Tibial nerve (tissue), 4 donors: Measurements from ENCODE around the gene NT5M. TPM values are rescaled to one million over a fixed set of nuclear protein-coding genes. Genes with fewer than 3 reads are reported as not detected.
"Not testable (repeated sequence)": the region's sequence is repeated elsewhere in the genome, so short reads cannot be mapped to it uniquely, and the experiment has no call there.

ENCODE experiments used
- DNase-seq, 2 donors: peaks; one replicate each; pipeline ENCODE4 v3.0.0-alpha.2; 2019; ENCODE audit warnings: low spot score in 2 of 2
- H3K27ac ChIP-seq, 4 donors: fragments of 200-600 bp; sonication (generic) in 3 of 4; one replicate each; pipeline ENCODE4 v1.5.1; 2017 to 2019; ENCODE audit warnings: mild to moderate bottlenecking in 1 of 4
- H3K27me3 ChIP-seq, 2 donors: fragments of 200-600 bp; sonication (generic) in 1 of 2; one replicate each; pipeline versions ENCODE4 v1.5.1 to v1.6.0; 2017 to 2019
- H3K36me3 ChIP-seq, 3 donors: fragments of 200-600 bp; sonication (generic); one replicate each; pipeline ENCODE4 v1.5.1; 2018 to 2019
- H3K4me1 ChIP-seq, 4 donors: fragments of 200-600 bp; sonication (generic) in 3 of 4; one replicate each; pipeline ENCODE4 v1.5.1; 2017 to 2019
- H3K4me3 ChIP-seq, 4 donors: fragments of 200-600 bp; sonication (generic) in 3 of 4; one replicate each; pipeline ENCODE4 v1.5.1; 2017 to 2019; ENCODE audit warnings: mild to moderate bottlenecking in 1 of 4, moderate library complexity in 1 of 4
- H3K9me3 ChIP-seq, 4 donors: fragments of 200-600 bp; sonication (generic) in 3 of 4; one replicate each; pipeline ENCODE4 v1.5.1; 2017 to 2019
- EP300 ChIP-seq, 2 donors: sonication (generic); formaldehyde crosslinking; IDR thresholded peaks; one replicate each; pipeline ENCODE4 v1.6.1; 2017; ENCODE audit warnings: antibody characterized with exemption in 2 of 2, mild to moderate bottlenecking in 1 of 2
- POLR2A ChIP-seq, 2 donors: fragments of 450-650 bp; IDR thresholded peaks; one replicate each; pipeline ENCODE4 v1.6.1; 2017; ENCODE audit warnings: antibody characterized with exemption in 2 of 2, mild to moderate bottlenecking in 2 of 2, moderate library complexity in 2 of 2
- WGBS, 2 donors: methylation state at CpG; one replicate each; pipeline ENCODE4 v1.1.5; 2018; 5-methylcytosine and 5-hydroxymethylcytosine counted together
- total RNA-seq, 4 donors: library from RNA; depleted of rRNA; stranded (reverse); fragments of >200 nt; gene quantifications; one replicate each; pipeline ENCODE4 v1.1.0, GENCODE V29; 2016
- TF ChIP-seq, protein P1 (sequence below), 5 experiments: fragments of 200-600 bp in 3 of 5; fragments of 450-650 bp in 2 of 5; sonication (generic) in 3 of 5; IDR thresholded peaks; one replicate each; pipeline ENCODE4 v1.5.1; 2016 to 2019; ENCODE audit warnings: antibody characterized with exemption in 5 of 5, mild to moderate bottlenecking in 3 of 5, moderate library complexity in 2 of 5

The NT5M gene
- total RNA-seq: 10 to 100 TPM in 1 of 4 donors, 1 to 10 TPM in 3; 4.8 to 11.2 (median 7.7) TPM

DNA sequence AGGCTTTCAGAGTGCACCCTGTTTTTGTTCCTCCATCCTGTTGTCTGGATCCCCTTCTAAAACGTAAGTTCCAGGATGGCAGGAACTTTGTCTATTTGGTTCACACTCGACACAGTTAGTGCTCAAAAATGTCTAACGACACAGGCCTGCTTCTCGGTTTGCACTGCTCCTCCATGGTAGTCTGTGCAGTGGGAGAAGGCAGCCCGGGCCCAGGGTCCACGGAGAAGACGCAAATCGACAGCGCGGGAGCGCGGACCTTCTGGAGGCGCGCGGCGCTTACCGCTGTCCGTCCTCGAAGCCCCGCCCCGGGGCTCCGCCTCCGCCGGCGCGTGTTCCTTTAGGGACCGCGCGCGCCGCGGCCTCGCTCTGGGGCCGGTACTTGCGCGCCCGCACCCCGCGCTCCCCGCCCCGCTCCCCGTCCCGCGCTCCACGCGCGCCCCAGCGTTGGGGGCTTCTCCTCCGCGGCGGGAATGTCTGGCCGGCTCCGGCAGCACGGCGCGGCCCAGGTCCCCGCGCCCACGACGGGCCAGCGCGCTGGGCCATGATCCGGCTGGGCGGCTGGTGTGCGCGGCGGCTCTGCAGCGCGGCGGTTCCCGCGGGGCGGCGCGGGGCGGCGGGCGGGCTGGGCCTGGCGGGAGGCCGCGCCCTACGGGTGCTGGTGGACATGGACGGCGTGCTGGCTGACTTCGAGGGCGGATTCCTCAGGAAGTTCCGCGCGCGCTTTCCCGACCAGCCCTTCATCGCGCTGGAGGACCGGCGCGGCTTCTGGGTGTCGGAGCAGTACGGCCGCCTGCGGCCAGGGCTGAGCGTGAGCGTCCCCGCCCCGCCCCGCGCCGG is at the start of gene NT5M:
Gene NT5M (plus strand): TSS at position 364 of the 837 bp plus-strand sequence. CDS start 178 bp downstream, at position 542.
- Histone ChIP-seq H3K4me1 (peaks cover 0 to 34% (median 16%) of the 10 kb centered on the region in 4 donors), H3K36me3 (peaks cover 0 to 4% (median 0%) of the 10 kb centered on the region in 3 donors), H3K9me3 (no peaks in the 10 kb centered on the region), H3K27me3 (no peaks in the 10 kb centered on the region), H3K27ac (peak within 1 kb of the TSS; percentile 29 to 77 (median 60)), H3K4me3 (peak within 1 kb of the TSS; percentile 51 to 67 (median 58))
- 0 to 1% methylated on average over 19 to 79 of the region's 107 CpGs for WGBS, 2 donors
- peak; percentile 60 to 61 for DNase-seq
- TF ChIP-seq, protein P1, sequence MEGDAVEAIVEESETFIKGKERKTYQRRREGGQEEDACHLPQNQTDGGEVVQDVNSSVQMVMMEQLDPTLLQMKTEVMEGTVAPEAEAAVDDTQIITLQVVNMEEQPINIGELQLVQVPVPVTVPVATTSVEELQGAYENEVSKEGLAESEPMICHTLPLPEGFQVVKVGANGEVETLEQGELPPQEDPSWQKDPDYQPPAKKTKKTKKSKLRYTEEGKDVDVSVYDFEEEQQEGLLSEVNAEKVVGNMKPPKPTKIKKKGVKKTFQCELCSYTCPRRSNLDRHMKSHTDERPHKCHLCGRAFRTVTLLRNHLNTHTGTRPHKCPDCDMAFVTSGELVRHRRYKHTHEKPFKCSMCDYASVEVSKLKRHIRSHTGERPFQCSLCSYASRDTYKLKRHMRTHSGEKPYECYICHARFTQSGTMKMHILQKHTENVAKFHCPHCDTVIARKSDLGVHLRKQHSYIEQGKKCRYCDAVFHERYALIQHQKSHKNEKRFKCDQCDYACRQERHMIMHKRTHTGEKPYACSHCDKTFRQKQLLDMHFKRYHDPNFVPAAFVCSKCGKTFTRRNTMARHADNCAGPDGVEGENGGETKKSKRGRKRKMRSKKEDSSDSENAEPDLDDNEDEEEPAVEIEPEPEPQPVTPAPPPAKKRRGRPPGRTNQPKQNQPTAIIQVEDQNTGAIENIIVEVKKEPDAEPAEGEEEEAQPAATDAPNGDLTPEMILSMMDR (IDR thresholded peaks at IDR 0.05): peak in 1 of 5 experiments; percentile 16
- peak; percentile 16 to 52 for TF ChIP-seq POLR2A (IDR thresholded peaks at IDR 0.05)
- peak in 1 of 2 donors; percentile 23 for TF ChIP-seq EP300 (IDR thresholded peaks at IDR 0.05)

DNA sequence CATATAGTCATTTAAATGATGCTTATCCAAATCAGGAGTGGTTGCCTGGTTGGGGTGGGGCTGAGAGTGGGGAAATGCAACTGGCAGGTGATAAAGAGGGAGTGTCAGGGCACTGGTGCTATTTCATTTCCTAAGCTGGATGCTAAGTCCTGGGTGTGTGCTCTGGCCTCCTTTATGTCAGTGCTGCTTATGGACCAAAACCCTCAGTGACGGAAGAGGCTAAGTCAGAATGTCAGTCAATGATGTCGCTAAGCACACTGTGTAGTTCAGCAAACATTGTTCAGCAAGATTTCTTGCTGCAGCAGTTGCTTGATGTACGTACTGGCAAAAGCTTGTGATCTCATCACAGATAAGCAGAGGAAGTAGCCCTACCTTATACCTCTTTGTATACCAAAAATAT is 49.8 kb upstream of the NT5M start:
- Histone ChIP-seq H3K36me3 (peaks cover 2 to 100% (median 8%) of the 10 kb centered on the region in 3 donors), H3K4me3 (no peak overlapping the region), H3K4me1 (no peaks in the 10 kb centered on the region), H3K9me3 (no peaks in the 10 kb centered on the region), H3K27ac (no peak overlapping the region), H3K27me3 (no peaks in the 10 kb centered on the region)
- 93 to 99% methylated on average over 3 of the region's 3 CpGs for WGBS, 2 donors
- no peak for TF ChIP-seq EP300 (IDR thresholded peaks at IDR 0.05)
- TF ChIP-seq, protein P1 (IDR thresholded peaks at IDR 0.05): no peak
- no peak for TF ChIP-seq POLR2A (IDR thresholded peaks at IDR 0.05)
- no peak for DNase-seq

DNA sequence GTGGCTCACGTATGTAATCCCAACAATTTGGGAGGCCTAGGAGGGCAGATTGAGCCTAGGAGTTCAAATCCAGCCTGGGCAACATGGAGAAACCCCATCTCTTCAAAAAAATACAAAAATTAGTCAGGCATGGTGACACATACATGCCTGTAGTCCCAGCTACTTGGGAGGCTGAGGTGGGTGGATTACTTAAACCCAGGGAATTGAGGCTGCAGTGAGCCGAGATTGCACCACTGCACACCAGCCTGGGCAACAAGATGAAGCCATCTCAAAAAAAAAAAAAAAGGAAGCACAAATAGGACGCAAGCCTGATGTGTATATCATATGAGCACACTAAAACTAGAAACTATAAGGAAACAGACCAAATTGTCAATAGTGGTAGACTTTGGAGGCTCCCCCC is 49.1 kb upstream of the NT5M start:
- Histone ChIP-seq H3K9me3 (no peaks in the 10 kb centered on the region), H3K36me3 (peaks cover 0 to 100% (median 11%) of the 10 kb centered on the region in 3 donors), H3K27me3 (no peaks in the 10 kb centered on the region), H3K4me1 (no peaks in the 10 kb centered on the region), H3K4me3 (no peak overlapping the region), H3K27ac (no peak overlapping the region)
- no peak for DNase-seq
- TF ChIP-seq, protein P1 (IDR thresholded peaks at IDR 0.05): no peak
- TF ChIP-seq EP300 (IDR thresholded peaks at IDR 0.05) (no peak), POLR2A (IDR thresholded peaks at IDR 0.05) (no peak)
- 84 to 85% methylated on average over 3 of the region's 3 CpGs for WGBS, 2 donors

DNA sequence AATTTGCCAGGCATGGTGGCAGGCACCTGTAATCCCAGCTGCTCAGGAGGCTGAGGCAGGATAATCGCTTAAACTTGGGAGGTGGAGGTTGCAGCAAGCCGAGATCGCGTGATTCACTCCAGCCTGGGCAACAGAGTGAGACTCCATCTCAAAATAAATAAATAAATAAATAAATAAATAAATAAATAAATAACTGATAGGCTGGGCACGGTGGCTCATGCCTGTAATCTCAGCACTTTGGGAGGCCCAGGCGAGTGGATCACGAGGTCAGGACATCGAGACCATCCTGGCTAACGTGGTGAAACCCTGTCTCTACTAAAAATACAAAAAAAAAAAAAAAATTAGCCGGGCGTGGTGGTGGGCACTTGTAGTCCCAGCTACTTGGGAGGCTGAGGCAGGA is 47.5 kb upstream of the NT5M start:
- not testable (repeated sequence) for H3K4me3 ChIP-seq, H3K27ac ChIP-seq, H3K27me3 ChIP-seq, H3K4me1 ChIP-seq, H3K9me3 ChIP-seq, DNase-seq
- 85 to 92% methylated on average over 11 of the region's 11 CpGs for WGBS, 2 donors
- peaks cover 5 to 100% (median 19%) of the 10 kb centered on the region in 3 donors for H3K36me3 ChIP-seq

DNA sequence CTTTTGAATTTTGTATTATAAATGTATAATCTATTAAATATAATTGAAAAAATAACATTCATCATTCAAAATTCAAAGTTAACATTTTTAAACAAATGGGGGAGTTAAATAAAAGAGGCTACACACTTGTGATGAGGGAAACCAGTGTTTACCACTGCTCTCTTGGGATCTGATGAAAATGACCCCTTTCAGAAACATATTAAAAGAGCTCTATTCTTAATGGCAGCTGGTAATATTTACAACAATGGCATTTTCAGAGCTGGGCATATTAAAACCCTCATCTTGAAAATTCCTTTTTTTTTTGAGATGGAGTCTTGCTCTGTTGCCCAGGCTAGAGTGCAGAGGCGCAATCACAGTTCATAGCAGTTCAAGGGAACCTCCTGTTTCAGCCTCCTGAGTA is 46.9 kb upstream of the NT5M start:
- no peaks in the 10 kb centered on the region for H3K27me3 ChIP-seq
- 67 to 74% methylated on average over 1 of the region's 1 CpG for WGBS, 2 donors

More for the DNA sequence above, 46.9 kb upstream of the NT5M start:
- Histone ChIP-seq H3K4me3 (no peak overlapping the region), H3K27ac (no peak overlapping the region), H3K4me1 (no peaks in the 10 kb centered on the region), H3K36me3 (peaks cover 5 to 100% (median 19%) of the 10 kb centered on the region in 3 donors), H3K9me3 (no peaks in the 10 kb centered on the region)
- DNase-seq: no peak
- TF ChIP-seq, protein P1 (IDR thresholded peaks at IDR 0.05): no peak
